GM18508 (cell line): ENCODE measurements around the gene CEACAM5.
"Not testable (repeated sequence)": the region's sequence is repeated elsewhere in the genome, so short reads cannot be mapped to it uniquely, and the experiment has no call there.

Source experiments
- ATAC-seq: cut with Tn5 transposase; IDR thresholded peaks from one replicate; pipeline ENCODE4 v1.9.1; 2021; ENCODE audit warnings: moderate number of reproducible peaks; ENCODE audit not compliant: insufficient read depth, unreplicated experiment

Gene CEACAM5

GRCh38 chr19:41699968-41700323 lies 8.5 kb upstream of the CEACAM5 start:
- no peak for ATAC-seq

- ATAC-seq, result no peak
These were observed 7.8 kb upstream of the CEACAM5 start for GRCh38 chr19:41700381-41701195.

GRCh38 chr19:41701401-41702075 lies 6.9 kb upstream of the CEACAM5 start:
- no peak for ATAC-seq

- no peak for ATAC-seq
These were observed 6.2 kb upstream of the CEACAM5 start for GRCh38 chr19:41702171-41702651.

GRCh38 chr19:41703602-41704293 lies 4.7 kb upstream of the CEACAM5 start:
- ATAC-seq, result no peak

GRCh38 chr19:41705393-41706174 lies 2.8 kb upstream of the CEACAM5 start:
- ATAC-seq, result no peak

GRCh38 chr19:41706741-41707501 lies 1.5 kb upstream of the CEACAM5 start:
- no peak for ATAC-seq

- ATAC-seq, result no peak
These were observed 969 bp upstream of the CEACAM5 start for GRCh38 chr19:41707502-41707812.

- no peak for ATAC-seq
These were observed 505 bp upstream of the CEACAM5 start for GRCh38 chr19:41707871-41708371.

- ATAC-seq, result not testable (repeated sequence)
These were observed 1.1 kb downstream of the CEACAM5 start for GRCh38 chr19:41709516-41709915.

- ATAC-seq, result no peak
These were observed 1.7 kb downstream of the CEACAM5 start for GRCh38 chr19:41709951-41710645.

GRCh38 chr19:41711376-41712261 lies 3.2 kb downstream of the CEACAM5 start:
- no peak for ATAC-seq

- ATAC-seq, result no peak
These were observed 6.2 kb downstream of the CEACAM5 start for GRCh38 chr19:41714598-41714997.

- no peak for ATAC-seq
These were observed 10.3 kb downstream of the CEACAM5 start for GRCh38 chr19:41718761-41719160.

GRCh38 chr19:41720103-41720502 lies 11.7 kb downstream of the CEACAM5 start:
- no peak for ATAC-seq

- ATAC-seq, result no peak
These were observed 18.1 kb downstream of the CEACAM5 start for GRCh38 chr19:41726493-41726892.

- ATAC-seq, result no peak
These were observed 25.7 kb downstream of the CEACAM5 start for GRCh38 chr19:41734156-41734555.

GRCh38 chr19:41734585-41734984 lies 26.2 kb downstream of the CEACAM5 start:
- no peak for ATAC-seq
